SK-N-SH (cell line): ENCODE results near the gene ZNF132. TPM values are rescaled to one million over a fixed set of nuclear protein-coding genes. Genes with fewer than 3 reads are reported as not detected.

Source experiments
- CTCF ChIA-PET: fragments of 300-600, 350-600 bp; formaldehyde crosslinking; extraction: SDS; loops from one replicate; lab custom pipeline; 2021; lab: Yijun Ruan, JAX
- POLR2A ChIA-PET: fragments of 350-600 bp; sonication (Branson Sonifier 250); formaldehyde crosslinking; extraction: SDS; loops from one replicate; lab custom pipeline; 2020; ENCODE audit warnings: antibody characterized with exemption, inconsistent platforms; lab: Yijun Ruan, JAX
- DNase-seq: peaks from one replicate; pipeline ENCODE4 v3.0.0; 2012
- H2AFZ ChIP-seq: fragments of 200-600 bp; sonication (generic); 2 replicates; pipeline ENCODE4 v1.8.1; 2016; ENCODE audit warnings: antibody characterized with exemption, mild to moderate bottlenecking, low read depth
- H3F3A ChIP-seq: fragments of 200-600 bp; sonication (generic); replicated peaks from 2 replicates; pipeline ENCODE3; 2016; ENCODE audit warnings: antibody characterized with exemption, mild to moderate bottlenecking; ENCODE audit not compliant: insufficient read depth
- H3K27ac ChIP-seq, 2 experiments: fragments of 200-500 bp in 1 of 2; fragments of 200-600 bp in 1 of 2; sonication (Bioruptor generic) in 1 of 2; sonication (generic), shearing (Covaris generic) in 1 of 2; 2 replicates each; pipeline versions ENCODE4 v1.5.1 to v1.6.1; 2014 to 2016; ENCODE audit warnings: low read depth in 2 of 2, inconsistent platforms in 1 of 2, low read length in 1 of 2, mild to moderate bottlenecking in 1 of 2, mixed read lengths in 1 of 2
- H3K27me3 ChIP-seq: fragments of 200-600 bp; sonication (generic), shearing (Covaris generic); 2 replicates; pipeline ENCODE4 v1.6.1; 2016; ENCODE audit warnings: mixed run types; ENCODE audit not compliant: insufficient read depth
- H3K36me3 ChIP-seq, 2 experiments: fragments of 200-500 bp in 1 of 2; fragments of 200-600 bp in 1 of 2; sonication (Bioruptor generic) in 1 of 2; sonication (generic) in 1 of 2; replicated peaks in 1 of 2; 2 replicates each; pipeline versions ENCODE3 to v1.5.1; 2014 to 2016; ENCODE audit warnings: low read length in 1 of 2, mild to moderate bottlenecking in 1 of 2; ENCODE audit not compliant: insufficient read depth in 2 of 2, control insufficient read depth in 1 of 2
- H3K4me1 ChIP-seq, 2 experiments: fragments of 200-500 bp in 1 of 2; fragments of 200-600 bp in 1 of 2; sonication (Bioruptor generic) in 1 of 2; sonication (generic), shearing (Covaris generic) in 1 of 2; 2 replicates each; pipeline versions ENCODE4 v1.5.1 to v1.6.1; 2014 to 2016; ENCODE audit warnings: low read depth in 1 of 2, low read length in 1 of 2, mixed run types in 1 of 2; ENCODE audit not compliant: insufficient read depth in 2 of 2, control insufficient read depth in 1 of 2
- H3K4me2 ChIP-seq: fragments of 200-600 bp; sonication (generic), shearing (Covaris generic); 2 replicates; pipeline ENCODE4 v1.6.1; 2017; ENCODE audit warnings: mixed run types
- H3K4me3 ChIP-seq, 2 experiments: fragments of 200-500 bp in 1 of 2; fragments of 200-600 bp in 1 of 2; sonication (Bioruptor generic) in 1 of 2; sonication (generic), shearing (Covaris generic) in 1 of 2; 2 replicates each; pipeline versions ENCODE4 v1.5.1 to v1.8.1; 2014 to 2016; ENCODE audit warnings: low read depth in 2 of 2, inconsistent platforms in 1 of 2, low read length in 1 of 2, mild to moderate bottlenecking in 1 of 2, mixed read lengths in 1 of 2, moderate library complexity in 1 of 2
- H3K79me2 ChIP-seq: fragments of 200-600 bp; sonication (generic); 2 replicates; pipeline ENCODE4 v1.8.1; 2017; ENCODE audit warnings: mild to moderate bottlenecking; ENCODE audit not compliant: insufficient read depth
- H3K9ac ChIP-seq: fragments of 200-600 bp; sonication (generic); 2 replicates; pipeline ENCODE4 v1.6.1; 2017; ENCODE audit warnings: mixed run types
- H3K9me2 ChIP-seq: fragments of 200-600 bp; sonication (generic); 2 replicates; pipeline ENCODE4 v1.6.1; 2017; ENCODE audit warnings: mixed run types
- H3K9me3 ChIP-seq: fragments of 200-600 bp; sonication (generic); 2 replicates; pipeline ENCODE4 v1.6.1; 2017; ENCODE audit warnings: mixed run types, mild to moderate bottlenecking, moderate library complexity
- H4K20me1 ChIP-seq: fragments of 200-600 bp; sonication (generic); 2 replicates; pipeline ENCODE4 v1.6.1; 2017; ENCODE audit warnings: mild to moderate bottlenecking, mixed run types; ENCODE audit not compliant: insufficient read depth
- CHD2 ChIP-seq: fragments of 150-350 bp; IDR thresholded peaks from 2 replicates; pipeline ENCODE4 v1.6.1; 2018; ENCODE audit warnings: low read length; ENCODE audit not compliant: partially characterized antibody
- EZH2phosphoT487 ChIP-seq: fragments of 200-600 bp; sonication (generic); IDR thresholded peaks from 2 replicates; pipeline ENCODE4 v1.6.1; 2017; ENCODE audit warnings: low read depth, mixed run types, mild to moderate bottlenecking, antibody characterized with exemption, moderate library complexity, borderline replicate concordance
- FOSL2 ChIP-seq: IDR thresholded peaks from 2 replicates; pipeline ENCODE4 v1.4.0; 2012; ENCODE audit warnings: low read depth, mild to moderate bottlenecking, moderate library complexity, borderline replicate concordance
- FOXM1 ChIP-seq: IDR thresholded peaks from 2 replicates; pipeline ENCODE4 v1.4.0; 2012; ENCODE audit warnings: low read depth, mild to moderate bottlenecking
- GABPA ChIP-seq: IDR thresholded peaks from 2 replicates; pipeline ENCODE4 v1.4.0; 2012; ENCODE audit warnings: low read depth, mild to moderate bottlenecking
- GATA2 ChIP-seq: sonication (generic); formaldehyde crosslinking; IDR thresholded peaks from 2 replicates; pipeline ENCODE4 v1.5.0; 2020; ENCODE audit warnings: mild to moderate bottlenecking, missing genetic modification reagents
- JUND ChIP-seq: IDR thresholded peaks from 2 replicates; pipeline ENCODE4 v1.4.0; 2012
- MEF2A ChIP-seq: IDR thresholded peaks from 2 replicates; pipeline ENCODE4 v1.4.0; 2012; ENCODE audit warnings: low read depth, borderline replicate concordance
- MXI1 ChIP-seq: IDR thresholded peaks from 2 replicates; pipeline ENCODE4 v1.6.1; 2012; ENCODE audit warnings: mild to moderate bottlenecking, low read depth, low read length, improper control_type of control experiment
- NFIC ChIP-seq: IDR thresholded peaks from 2 replicates; pipeline ENCODE4 v1.4.0; 2012; ENCODE audit warnings: borderline replicate concordance
- NRF1 ChIP-seq: IDR thresholded peaks from 2 replicates; pipeline ENCODE4 v1.6.1; 2012; ENCODE audit warnings: low read depth, mild to moderate bottlenecking, low read length
- POLR2AphosphoS5 ChIP-seq: IDR thresholded peaks from 2 replicates; pipeline ENCODE4 v1.6.1; 2012; ENCODE audit warnings: low read depth, low read length
- RAD21 ChIP-seq: IDR thresholded peaks from 2 replicates; pipeline ENCODE4 v1.6.1; 2012; ENCODE audit warnings: mild to moderate bottlenecking, low read length
- RCOR1 ChIP-seq: fragments of 150-350 bp; IDR thresholded peaks from 2 replicates; pipeline ENCODE4 v1.6.1; 2017; ENCODE audit warnings: antibody characterized with exemption, low read length
- RXRA ChIP-seq: IDR thresholded peaks from 2 replicates; pipeline ENCODE4 v1.4.0; 2012; ENCODE audit warnings: low read depth, mild to moderate bottlenecking, borderline replicate concordance
- SIN3A ChIP-seq: IDR thresholded peaks from 2 replicates; pipeline ENCODE4 v1.6.1; 2012; ENCODE audit warnings: low read depth, mild to moderate bottlenecking, low read length, moderate library complexity, borderline replicate concordance
- TCF12 ChIP-seq: IDR thresholded peaks from 2 replicates; pipeline ENCODE4 v1.4.0; 2012
- YY1 ChIP-seq: IDR thresholded peaks from 2 replicates; pipeline ENCODE4 v1.4.0; 2012; ENCODE audit warnings: low read depth, mild to moderate bottlenecking
- WGBS: methylation state at CpG from one replicate; pipeline ENCODE4 v1.1.6; 2017; ENCODE audit warnings: low lambda C conversion rate; 5-methylcytosine and 5-hydroxymethylcytosine counted together
- polyA plus RNA-seq, 3 experiments: library from polyadenylated mRNA; depleted of rRNA; stranded (reverse); fragments of >200 nt; gene quantifications; 2 replicates each; pipeline ENCODE4 v1.2.3, GENCODE V29; 2012
- TF ChIP-seq, protein P1 (sequence below): IDR thresholded peaks from 2 replicates; pipeline ENCODE4 v1.4.0; 2012; ENCODE audit warnings: low read depth, borderline replicate concordance
- TF ChIP-seq, protein P2 (sequence below): IDR thresholded peaks from 2 replicates; pipeline ENCODE4; 2012
- TF ChIP-seq, protein P3 (sequence below): fragments of 200-600 bp; sonication (generic); IDR thresholded peaks from 2 replicates; pipeline ENCODE4 v1.6.1; 2017; ENCODE audit warnings: antibody characterized with exemption, mild to moderate bottlenecking, moderate library complexity
- TF ChIP-seq, protein P4 (sequence below): IDR thresholded peaks from 2 replicates; pipeline ENCODE4 v1.6.1; 2012; ENCODE audit warnings: mild to moderate bottlenecking, low read depth, low read length, moderate library complexity
- TF ChIP-seq, protein P5 (sequence below): IDR thresholded peaks from 2 replicates; pipeline ENCODE4 v1.4.0; 2012; ENCODE audit warnings: low read depth, borderline replicate concordance
- TF ChIP-seq, protein P6 (sequence below): IDR thresholded peaks from 2 replicates; pipeline ENCODE4 v1.4.0; 2012; ENCODE audit warnings: low read depth

Gene ZNF132
- polyA plus RNA-seq, 1 of the 3 experiments (the other 2 are of a cell fraction): 1.3 TPM

DNA sequence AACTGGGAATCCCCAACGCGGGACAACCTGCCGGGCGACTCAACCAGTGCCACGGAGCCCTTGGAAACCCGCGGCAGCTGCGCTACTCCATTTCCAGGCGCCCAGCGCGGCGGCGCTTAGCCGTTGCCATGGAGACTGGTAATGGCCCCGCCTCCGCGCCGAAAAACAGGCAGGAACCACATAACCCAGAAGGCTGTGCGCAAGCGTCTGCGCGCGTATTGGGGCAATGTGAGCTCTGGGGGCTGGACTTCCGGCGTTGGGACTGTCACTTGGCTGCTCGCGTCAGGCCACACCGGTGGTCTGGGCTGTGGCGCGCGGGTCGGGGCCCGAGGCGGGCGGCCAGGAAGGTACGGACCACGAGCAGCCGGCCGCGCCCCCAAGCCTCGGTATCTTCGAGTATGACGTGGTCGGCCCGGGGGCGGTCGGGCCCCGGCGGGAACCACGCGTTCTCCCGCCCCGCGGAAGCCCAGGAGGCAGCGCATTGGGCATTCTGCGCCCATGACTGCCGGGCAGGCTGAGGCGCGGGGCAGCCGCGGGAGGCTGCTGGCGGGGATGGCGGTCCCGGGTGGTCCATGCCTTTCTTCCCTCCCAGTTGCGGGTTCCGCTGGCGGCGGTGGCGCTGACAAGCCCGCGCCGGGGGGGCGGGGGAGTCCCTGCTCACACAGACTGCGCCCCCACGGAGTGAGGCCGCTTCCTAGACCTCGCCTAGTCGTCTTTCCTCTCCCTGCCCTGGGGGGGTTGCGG is 11.6 kb upstream of the ZNF132 start, which contains the start of gene ZNF324B:
Gene ZNF324B (plus strand): TSS at position 265 of the 744 bp plus-strand sequence. CDS start 2,080 bp downstream, outside the sequence.
- Histone ChIP-seq H3K9ac (peak within 1 kb of the TSS; percentile 62), H3K4me2 (peak within 1 kb of the TSS; percentile 76), H3K27me3 (no peaks in the 10 kb centered on the region), H3K36me3 (peaks cover 1 to 22% of the 10 kb centered on the region in 2 experiments), H3K4me1 (peaks cover 0 to 7% of the 10 kb centered on the region in 2 experiments; a peak in 1 of 4 replicates), H3K9me2 (no peaks in the 10 kb centered on the region), H3K27ac (peak within 1 kb of the TSS in 1 of 2 experiments; percentile 30; a peak in 1 of 4 replicates), H3K4me3 (peak within 1 kb of the TSS; percentile 89 to 90), H3K9me3 (no peaks in the 10 kb centered on the region; the same call in 1 of the 2 replicates), H2AFZ (peak within 1 kb of the TSS; percentile 98), H3K79me2 (no peaks in the 10 kb centered on the region), H3F3A (no peaks in the 10 kb centered on the region), H4K20me1 (no peaks in the 10 kb centered on the region)
- 2% methylated on average over 20 of the region's 79 CpGs for WGBS
- peak; percentile 97 for DNase-seq
- ChIA-PET CTCF (no interaction called here), POLR2A (interaction anchor here (0.6 to 1.3 kb wide), 5 partner anchors 11 to 68 kb away, joined by 3 to 6 read pairs (median 3); partner anchors contain the start of genes ZBTB45, ZNF132 and ZNF324)
- TF ChIP-seq RAD21 (no peak), RCOR1 (no peak), EZH2phosphoT487 (no peak), FOXM1 (no peak), NRF1 (peak; percentile 80), NFIC (no peak), JUND (no peak), GATA2 (CRISPR knock-in tag) (no peak), RXRA (no peak), MEF2A (no peak), CHD2 (peak; percentile 87), SIN3A (peak; percentile 7; the same call in 1 of the 2 replicates), POLR2AphosphoS5 (peak; percentile 56; the same call in 1 of the 2 replicates), YY1 (peak; percentile 53; the same call in 1 of the 2 replicates), MXI1 (peak; percentile 94), FOSL2 (no peak), TCF12 (no peak), GABPA (peak; percentile 92)
- TF ChIP-seq, protein P1, sequence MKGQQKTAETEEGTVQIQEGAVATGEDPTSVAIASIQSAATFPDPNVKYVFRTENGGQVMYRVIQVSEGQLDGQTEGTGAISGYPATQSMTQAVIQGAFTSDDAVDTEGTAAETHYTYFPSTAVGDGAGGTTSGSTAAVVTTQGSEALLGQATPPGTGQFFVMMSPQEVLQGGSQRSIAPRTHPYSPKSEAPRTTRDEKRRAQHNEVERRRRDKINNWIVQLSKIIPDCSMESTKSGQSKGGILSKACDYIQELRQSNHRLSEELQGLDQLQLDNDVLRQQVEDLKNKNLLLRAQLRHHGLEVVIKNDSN: no peak
- TF ChIP-seq, protein P2, sequence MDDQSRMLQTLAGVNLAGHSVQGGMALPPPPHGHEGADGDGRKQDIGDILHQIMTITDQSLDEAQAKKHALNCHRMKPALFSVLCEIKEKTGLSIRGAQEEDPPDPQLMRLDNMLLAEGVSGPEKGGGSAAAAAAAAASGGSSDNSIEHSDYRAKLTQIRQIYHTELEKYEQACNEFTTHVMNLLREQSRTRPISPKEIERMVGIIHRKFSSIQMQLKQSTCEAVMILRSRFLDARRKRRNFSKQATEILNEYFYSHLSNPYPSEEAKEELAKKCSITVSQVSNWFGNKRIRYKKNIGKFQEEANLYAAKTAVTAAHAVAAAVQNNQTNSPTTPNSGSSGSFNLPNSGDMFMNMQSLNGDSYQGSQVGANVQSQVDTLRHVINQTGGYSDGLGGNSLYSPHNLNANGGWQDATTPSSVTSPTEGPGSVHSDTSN: peak; percentile 74
- TF ChIP-seq, protein P3, sequence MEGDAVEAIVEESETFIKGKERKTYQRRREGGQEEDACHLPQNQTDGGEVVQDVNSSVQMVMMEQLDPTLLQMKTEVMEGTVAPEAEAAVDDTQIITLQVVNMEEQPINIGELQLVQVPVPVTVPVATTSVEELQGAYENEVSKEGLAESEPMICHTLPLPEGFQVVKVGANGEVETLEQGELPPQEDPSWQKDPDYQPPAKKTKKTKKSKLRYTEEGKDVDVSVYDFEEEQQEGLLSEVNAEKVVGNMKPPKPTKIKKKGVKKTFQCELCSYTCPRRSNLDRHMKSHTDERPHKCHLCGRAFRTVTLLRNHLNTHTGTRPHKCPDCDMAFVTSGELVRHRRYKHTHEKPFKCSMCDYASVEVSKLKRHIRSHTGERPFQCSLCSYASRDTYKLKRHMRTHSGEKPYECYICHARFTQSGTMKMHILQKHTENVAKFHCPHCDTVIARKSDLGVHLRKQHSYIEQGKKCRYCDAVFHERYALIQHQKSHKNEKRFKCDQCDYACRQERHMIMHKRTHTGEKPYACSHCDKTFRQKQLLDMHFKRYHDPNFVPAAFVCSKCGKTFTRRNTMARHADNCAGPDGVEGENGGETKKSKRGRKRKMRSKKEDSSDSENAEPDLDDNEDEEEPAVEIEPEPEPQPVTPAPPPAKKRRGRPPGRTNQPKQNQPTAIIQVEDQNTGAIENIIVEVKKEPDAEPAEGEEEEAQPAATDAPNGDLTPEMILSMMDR: no peak
- TF ChIP-seq, protein P4, sequence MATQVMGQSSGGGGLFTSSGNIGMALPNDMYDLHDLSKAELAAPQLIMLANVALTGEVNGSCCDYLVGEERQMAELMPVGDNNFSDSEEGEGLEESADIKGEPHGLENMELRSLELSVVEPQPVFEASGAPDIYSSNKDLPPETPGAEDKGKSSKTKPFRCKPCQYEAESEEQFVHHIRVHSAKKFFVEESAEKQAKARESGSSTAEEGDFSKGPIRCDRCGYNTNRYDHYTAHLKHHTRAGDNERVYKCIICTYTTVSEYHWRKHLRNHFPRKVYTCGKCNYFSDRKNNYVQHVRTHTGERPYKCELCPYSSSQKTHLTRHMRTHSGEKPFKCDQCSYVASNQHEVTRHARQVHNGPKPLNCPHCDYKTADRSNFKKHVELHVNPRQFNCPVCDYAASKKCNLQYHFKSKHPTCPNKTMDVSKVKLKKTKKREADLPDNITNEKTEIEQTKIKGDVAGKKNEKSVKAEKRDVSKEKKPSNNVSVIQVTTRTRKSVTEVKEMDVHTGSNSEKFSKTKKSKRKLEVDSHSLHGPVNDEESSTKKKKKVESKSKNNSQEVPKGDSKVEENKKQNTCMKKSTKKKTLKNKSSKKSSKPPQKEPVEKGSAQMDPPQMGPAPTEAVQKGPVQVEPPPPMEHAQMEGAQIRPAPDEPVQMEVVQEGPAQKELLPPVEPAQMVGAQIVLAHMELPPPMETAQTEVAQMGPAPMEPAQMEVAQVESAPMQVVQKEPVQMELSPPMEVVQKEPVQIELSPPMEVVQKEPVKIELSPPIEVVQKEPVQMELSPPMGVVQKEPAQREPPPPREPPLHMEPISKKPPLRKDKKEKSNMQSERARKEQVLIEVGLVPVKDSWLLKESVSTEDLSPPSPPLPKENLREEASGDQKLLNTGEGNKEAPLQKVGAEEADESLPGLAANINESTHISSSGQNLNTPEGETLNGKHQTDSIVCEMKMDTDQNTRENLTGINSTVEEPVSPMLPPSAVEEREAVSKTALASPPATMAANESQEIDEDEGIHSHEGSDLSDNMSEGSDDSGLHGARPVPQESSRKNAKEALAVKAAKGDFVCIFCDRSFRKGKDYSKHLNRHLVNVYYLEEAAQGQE: no peak
- TF ChIP-seq, protein P5, sequence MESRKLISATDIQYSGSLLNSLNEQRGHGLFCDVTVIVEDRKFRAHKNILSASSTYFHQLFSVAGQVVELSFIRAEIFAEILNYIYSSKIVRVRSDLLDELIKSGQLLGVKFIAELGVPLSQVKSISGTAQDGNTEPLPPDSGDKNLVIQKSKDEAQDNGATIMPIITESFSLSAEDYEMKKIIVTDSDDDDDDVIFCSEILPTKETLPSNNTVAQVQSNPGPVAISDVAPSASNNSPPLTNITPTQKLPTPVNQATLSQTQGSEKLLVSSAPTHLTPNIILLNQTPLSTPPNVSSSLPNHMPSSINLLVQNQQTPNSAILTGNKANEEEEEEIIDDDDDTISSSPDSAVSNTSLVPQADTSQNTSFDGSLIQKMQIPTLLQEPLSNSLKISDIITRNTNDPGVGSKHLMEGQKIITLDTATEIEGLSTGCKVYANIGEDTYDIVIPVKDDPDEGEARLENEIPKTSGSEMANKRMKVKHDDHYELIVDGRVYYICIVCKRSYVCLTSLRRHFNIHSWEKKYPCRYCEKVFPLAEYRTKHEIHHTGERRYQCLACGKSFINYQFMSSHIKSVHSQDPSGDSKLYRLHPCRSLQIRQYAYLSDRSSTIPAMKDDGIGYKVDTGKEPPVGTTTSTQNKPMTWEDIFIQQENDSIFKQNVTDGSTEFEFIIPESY: no peak
- TF ChIP-seq, protein P6, sequence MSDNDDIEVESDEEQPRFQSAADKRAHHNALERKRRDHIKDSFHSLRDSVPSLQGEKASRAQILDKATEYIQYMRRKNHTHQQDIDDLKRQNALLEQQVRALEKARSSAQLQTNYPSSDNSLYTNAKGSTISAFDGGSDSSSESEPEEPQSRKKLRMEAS: peak; percentile 50; the same call in 1 of the 2 replicates
